Measurements from ENCODE around the gene RNF186.

GRCh38 chr1:19850214-19850613 is 35.1 kb upstream of the RNF186 start:
- TF ChIP-seq CTCF (IDR thresholded peaks at IDR 0.05; ENCODE audit: insufficient read depth, low read length): no peak
- no peak for TF ChIP-seq REST (IDR thresholded peaks at IDR 0.05; ENCODE audit: insufficient replicate concordance, low read depth)

Data from HL-60 (cell line).